Activated T-cell treated with anti-CD3 and anti-CD28 coated beads for 1 hour (primary cell): ENCODE results near the gene MAGEA3.
"Not testable (repeated sequence)": the region's sequence is repeated elsewhere in the genome, so short reads cannot be mapped to it uniquely, and the experiment has no call there.

Experiments
- DNase-seq: peaks from one replicate; pipeline ENCODE4 v3.0.0-alpha.2; 2020; ENCODE audit warnings: low read depth

Gene MAGEA3

DNA sequence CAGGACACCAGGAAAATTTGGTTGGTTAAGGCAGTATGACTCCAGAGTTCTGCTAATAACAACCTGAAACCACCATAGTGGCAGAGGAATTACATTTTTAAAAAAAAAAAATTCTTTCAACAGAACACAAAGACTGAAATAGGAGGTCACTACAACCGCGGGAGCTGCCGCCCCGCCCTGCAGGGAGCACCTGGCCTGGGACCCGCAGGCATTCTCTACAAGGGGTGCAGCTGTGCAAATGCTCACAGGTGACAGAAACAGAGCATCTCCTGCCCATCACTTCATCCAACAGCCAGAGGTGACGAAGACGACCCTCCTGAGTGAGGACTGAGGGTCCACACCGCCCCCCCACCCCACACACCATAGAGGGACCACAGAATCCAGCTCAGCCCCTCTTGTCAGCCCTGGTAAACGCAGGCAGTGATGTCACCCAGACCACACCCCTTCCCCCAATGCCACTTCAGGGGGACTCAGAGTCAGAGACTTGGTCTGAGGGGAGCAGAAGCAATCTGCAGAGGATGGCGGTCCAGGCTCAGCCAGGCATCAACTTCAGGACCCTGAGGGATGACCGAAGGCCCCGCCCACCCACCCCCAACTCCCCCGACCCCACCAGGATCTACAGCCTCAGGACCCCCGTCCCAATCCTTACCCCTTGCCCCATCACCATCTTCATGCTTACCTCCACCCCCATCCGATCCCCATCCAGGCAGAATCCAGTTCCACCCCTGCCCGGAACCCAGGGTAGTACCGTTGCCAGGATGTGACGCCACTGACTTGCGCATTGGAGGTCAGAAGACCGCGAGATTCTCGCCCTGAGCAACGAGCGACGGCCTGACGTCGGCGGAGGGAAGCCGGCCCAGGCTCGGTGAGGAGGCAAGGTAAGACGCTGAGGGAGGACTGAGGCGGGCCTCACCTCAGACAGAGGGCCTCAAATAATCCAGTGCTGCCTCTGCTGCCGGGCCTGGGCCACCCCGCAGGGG, at the start of gene MAGEA3:
Gene MAGEA3, plus strand, starts transcription at position 843 of the 980 bp plus-strand sequence. CDS start 2,039 bp downstream, outside the sequence.
- DNase-seq, result not testable (repeated sequence)

DNA sequence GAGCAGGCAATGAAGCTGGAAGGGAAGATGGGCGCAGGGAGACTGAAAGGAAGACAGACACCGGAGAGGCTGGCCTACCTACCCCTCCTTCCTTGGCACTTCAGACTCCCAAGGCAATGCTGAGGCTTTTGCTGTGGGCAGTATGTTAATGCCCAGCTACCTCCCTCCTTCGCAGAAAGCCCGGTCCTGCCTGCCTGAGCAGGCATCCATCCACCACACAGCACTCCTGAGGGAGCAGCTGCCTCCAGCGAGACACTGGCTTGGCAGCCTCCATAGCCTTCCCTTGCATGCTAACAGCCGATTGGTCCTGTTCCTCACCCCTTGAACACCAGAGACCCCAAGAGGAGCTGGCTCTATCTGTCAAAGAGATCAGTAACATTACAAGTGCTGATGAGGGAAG, 46.5 kb upstream of the MAGEA3 start:
- DNase-seq, result no peak

GRCh38 chrX:152652467-152652866, 46.1 kb upstream of the MAGEA3 start:
- DNase-seq, result no peak

DNA sequence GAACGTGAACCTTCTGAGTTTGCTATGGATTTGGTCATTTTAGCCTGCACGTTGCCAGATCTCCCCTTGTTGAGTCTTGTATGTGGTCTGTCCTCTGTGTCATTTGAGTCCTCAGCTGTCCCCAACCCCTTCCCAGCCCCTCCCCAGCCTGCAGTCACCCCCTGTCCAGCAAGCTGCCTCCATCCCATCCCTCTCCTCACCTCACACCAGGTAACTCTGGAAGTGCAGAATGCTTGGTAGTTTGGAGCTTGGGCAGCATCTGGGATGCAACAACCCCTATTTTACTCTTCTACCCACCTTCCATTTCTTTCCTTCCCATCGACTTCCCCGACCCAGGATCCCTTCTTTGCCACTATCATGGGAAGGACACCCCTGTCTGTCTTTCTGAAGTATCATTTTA, 42.5 kb upstream of the MAGEA3 start:
- no peak for DNase-seq

- DNase-seq, result no peak
These were observed 41.7 kb upstream of the MAGEA3 start for GRCh38 chrX:152656890-152657289.

DNA sequence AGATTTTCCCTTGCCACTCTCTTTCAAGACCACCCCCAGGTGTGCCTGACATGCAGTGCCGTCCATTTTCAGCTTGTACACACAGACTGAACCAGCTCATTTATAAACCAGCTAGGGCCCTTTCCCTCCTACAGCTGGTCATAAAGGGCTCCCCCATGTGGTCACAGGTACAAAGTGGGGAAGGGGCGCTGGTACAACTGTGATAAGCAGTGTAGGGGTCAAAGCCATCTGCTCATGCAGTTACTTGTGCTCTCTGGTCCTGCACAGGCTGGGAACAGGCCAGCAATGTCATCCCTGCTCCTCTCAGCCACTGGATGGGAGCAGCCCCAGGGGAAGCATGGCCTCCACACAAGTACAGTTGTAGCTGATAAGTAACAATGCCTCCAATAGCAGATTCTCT, 40.3 kb upstream of the MAGEA3 start:
- no peak for DNase-seq

DNA sequence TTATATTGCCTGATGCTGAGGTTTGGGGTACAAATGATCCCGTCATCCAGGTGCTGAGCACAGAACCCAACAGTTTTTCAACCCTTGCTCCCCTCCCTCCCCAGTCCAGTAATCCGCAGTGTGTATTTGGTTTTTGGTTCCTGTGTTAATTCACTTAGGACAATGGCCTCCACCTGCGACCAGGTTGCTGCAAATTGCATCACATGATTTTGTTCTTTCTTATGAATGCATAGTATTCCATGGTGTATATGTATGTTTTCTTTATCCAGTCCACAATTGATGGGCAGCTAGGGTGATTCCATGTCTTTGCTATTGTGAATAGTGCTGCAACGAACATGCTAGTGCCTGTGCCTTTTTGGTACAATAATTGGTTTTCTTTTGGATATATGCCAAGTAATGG, 35.5 kb upstream of the MAGEA3 start:
- no peak for DNase-seq

GRCh38 chrX:152674135-152674534, 24.5 kb upstream of the MAGEA3 start:
- DNase-seq, result no peak

DNA sequence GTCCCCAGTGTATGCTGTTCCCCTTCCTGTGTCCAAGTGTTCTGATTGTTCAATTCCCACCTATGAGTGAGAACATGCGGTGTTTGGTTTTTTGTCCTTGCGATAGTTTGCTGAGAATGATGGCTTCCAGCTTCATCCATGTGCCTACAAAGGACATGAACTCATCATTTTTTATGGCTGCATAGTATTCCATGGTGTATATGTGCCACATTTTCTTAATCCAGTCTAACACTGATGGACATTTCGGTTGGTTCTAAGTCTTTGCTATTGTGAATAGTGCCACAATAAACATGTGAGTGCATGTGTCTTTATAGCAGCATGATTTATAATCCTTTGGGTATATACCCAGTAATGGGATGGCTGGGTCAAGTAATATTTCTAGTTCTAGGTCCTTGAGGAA, 23.9 kb upstream of the MAGEA3 start:
- not testable (repeated sequence) for DNase-seq

DNA sequence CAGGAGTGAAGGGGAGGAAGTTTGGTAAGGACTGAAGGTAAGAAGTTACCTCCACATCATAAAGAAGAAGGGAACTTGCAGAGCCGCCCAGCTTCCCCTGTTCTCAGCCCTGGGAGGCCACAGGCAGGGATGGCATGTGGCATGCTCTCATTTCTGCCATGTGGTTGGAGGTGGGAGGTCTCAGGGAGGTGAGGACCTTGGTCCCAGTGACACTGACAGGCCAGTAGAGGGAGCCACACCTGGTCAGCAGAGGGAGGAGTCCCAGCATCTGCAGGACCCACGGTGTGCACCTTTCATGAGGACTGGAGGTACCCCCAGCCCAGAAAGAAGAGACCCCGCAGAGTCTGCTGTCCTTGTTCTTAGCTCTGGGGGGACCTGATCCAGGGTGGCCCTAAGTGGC, 17.6 kb upstream of the MAGEA3 start:
- DNase-seq, result not testable (repeated sequence)

DNA sequence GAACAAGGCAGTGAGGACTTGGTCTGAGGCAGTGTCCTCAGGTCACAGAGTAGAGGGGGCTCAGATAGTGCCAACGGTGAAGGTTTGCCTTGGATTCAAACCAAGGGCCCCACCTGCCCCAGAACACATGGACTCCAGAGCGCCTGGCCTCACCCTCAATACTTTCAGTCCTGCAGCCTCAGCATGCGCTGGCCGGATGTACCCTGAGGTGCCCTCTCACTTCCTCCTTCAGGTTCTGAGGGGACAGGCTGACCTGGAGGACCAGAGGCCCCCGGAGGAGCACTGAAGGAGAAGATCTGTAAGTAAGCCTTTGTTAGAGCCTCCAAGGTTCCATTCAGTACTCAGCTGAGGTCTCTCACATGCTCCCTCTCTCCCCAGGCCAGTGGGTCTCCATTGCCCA, 1.8 kb downstream of the MAGEA3 start:
- not testable (repeated sequence) for DNase-seq

DNA sequence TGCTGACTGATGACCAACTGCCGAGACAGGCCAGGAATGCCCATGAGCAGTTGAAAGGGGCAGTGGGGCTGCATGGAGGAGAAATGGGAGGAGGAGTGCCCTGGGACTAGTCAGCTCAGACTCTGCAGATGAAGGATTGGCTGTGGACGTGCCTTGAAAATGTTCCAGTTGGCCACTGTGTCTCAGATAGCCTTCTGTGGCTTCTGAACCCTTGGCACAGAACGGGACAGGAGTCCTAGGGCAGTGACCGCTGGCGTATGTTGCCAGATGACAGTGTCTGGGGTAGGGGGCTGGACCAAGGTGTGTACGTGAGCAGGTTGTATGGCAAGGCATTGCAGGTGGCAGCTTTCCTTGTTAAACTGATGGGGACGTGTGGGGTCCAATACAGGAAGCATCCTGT, 7.9 kb downstream of the MAGEA3 start:
- not testable (repeated sequence) for DNase-seq

DNA sequence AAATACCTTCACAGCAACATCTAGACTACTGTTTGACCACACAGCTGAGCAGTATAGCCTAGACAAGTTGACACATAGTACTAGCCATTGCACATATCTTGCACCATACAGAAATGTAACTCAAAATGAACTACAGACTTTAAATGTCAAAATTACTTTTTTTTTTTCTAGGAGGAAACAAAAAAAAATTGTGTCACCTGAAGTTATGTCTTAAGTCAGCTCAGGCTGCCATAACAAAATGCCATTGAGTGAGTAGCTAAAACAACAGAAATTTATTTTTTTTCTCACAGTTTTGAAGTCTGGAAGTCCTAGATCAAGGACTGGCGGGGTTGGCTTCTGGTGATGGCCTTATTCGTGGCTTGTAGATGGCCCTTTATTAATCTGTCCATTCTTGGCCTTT, 10.6 kb downstream of the MAGEA3 start, which contains the start of gene CSAG2:
Gene CSAG2, minus strand, starts transcription at position 101 of the 400 bp plus-strand sequence. CDS start 161 bp downstream, outside the sequence.
- not testable (repeated sequence) for DNase-seq

DNA sequence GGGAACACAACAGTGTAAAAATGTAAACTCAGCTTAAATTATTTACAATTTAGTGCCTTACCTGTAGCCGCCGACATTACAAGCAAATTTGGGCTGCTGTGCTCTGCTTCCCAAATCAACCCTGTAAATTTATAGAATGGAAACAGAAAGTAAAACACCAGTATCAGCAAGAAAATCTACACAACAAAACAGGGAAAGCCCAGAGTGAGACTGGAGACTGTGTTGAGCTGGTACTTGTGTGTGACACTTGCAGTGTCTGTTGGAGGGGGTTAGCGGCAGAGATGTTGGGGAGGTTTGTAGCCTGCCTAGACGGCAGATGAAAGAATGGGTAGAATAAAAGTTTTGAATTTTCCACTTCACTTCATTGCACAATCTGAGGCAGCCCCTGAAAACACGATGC, 14.6 kb downstream of the MAGEA3 start:
- DNase-seq, result not testable (repeated sequence)

DNA sequence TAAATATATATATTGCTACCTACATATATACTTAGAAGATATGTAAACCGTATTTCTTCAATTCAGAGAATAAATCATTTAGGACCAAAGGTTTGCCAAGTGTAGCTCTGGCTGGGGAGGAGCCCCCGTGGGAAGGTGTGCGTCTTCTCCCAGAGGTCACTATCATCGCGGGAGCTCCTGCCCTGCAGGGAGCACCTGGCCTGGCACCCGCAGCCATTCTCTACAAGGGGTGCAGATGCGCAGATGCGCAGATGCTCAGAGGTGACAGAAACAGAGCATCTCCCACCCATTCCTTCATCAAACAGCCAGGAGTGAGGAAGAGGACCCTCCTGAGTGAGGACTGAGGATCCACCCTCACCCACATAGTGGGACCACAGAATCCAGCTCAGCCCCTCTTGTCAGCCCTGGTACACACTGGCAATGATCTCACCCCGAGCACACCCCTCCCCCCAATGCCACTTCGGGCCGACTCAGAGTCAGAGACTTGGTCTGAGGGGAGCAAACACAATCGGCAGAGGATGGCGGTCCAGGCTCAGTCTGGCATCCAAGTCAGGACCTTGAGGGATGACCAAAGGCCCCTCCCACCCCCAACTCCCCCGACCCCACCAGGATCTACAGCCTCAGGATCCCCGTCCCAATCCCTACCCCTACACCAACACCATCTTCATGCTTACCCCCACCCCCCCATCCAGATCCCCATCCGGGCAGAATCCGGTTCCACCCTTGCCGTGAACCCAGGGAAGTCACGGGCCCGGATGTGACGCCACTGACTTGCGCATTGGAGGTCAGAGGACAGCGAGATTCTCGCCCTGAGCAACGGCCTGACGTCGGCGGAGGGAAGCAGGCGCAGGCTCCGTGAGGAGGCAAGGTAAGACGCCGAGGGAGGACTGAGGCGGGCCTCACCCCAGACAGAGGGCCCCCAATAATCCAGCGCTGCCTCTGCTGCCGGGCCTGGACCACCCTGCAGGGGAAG, 15.5 kb downstream of the MAGEA3 start, which contains the start of gene MAGEA2B:
Gene MAGEA2B, plus strand, starts transcription at position 814 of the 973 bp plus-strand sequence. CDS start 2,479 bp downstream, outside the sequence.
- DNase-seq, result not testable (repeated sequence)

DNA sequence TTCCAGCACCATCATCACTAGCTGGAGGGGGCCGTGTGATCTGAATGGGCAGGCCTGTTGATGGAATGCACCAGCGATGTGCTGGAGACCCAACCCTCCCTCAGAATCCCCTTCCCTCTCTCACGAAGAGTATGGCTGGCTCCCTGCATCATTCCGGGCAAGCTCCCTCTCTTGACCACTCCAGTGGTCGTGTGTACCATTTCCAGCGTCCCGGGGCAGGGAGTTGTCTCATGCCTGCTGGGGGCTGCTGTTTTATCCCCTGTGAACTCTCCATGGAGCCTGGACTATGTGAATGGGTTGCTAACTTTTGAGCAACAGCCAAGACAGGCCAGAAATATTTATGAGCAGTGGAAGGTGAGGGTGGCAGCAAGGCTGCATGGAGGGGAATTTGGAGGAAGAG, 26.8 kb downstream of the MAGEA3 start:
- no peak for DNase-seq

DNA sequence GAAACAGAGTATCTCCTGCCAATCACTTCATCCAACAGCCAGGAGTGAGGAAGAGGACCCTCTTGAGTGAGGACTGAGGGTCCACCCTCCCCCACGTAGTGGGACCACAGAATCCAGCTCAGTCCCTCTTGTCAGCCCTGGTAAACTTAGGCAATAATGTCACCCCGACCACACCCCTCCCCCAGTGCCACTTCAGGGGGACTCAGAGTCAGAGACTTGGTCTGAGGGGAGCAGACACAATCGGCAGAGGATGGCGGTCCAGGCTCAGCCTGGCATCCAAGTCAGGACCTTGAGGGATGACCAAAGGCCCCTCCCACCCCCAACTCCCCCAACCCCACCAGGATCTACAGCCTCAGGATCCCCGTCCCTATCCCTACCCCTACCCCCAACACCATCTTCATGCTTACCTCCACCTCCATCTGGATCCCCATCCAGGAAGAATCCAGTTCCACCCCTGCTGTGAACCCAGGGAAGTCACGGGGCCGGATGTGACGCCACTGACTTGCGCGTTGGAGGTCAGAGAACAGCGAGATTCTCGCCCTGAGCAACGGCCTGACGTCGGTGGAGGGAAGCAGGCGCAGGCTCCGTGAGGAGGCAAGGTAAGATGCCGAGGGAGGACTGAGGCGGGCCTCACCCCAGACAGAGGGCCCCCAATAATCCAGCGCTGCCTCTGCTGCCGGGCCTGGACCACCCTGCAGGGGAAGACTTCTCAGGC, 34.8 kb downstream of the MAGEA3 start, which contains the start of the genes CSAG1 and MAGEA12:
Gene CSAG1, minus strand, starts transcription at position 461 of the 715 bp plus-strand sequence. CDS start 1,261 bp downstream, outside the sequence.
Gene MAGEA12, plus strand, starts transcription at position 497 of the 715 bp plus-strand sequence. CDS start 2,405 bp downstream, outside the sequence.
- DNase-seq, result no peak

- DNase-seq, result not testable (repeated sequence)
These were observed 35.7 kb downstream of the MAGEA3 start for GRCh38 chrX:152734143-152734858.

- DNase-seq, result no peak
These were observed 36.5 kb downstream of the MAGEA3 start for GRCh38 chrX:152735101-152735500.

- DNase-seq, result no peak
These were observed 37.4 kb downstream of the MAGEA3 start for GRCh38 chrX:152735860-152736511.
